Sigmoid colon (tissue), 7 donors: ENCODE measurements around the gene FMO3. TPM values are rescaled to one million over a fixed set of nuclear protein-coding genes. Genes with fewer than 3 reads are reported as not detected.

Experiments used
- DNase-seq: peaks from one replicate; pipeline ENCODE4 v3.0.0-alpha.2; 2019
- H3K27ac ChIP-seq, 4 donors: fragments of 200-600 bp; sonication (generic); one replicate each; pipeline ENCODE4 v1.5.1; 2016 to 2019; ENCODE audit warnings: mild to moderate bottlenecking in 1 of 4
- H3K27me3 ChIP-seq, 3 donors: fragments of 200-600 bp; sonication (generic); one replicate each; pipeline ENCODE4 v1.5.1; 2019; ENCODE audit warnings: mild to moderate bottlenecking in 1 of 3
- H3K36me3 ChIP-seq, 4 donors: fragments of 200-600 bp; sonication (generic); one replicate each; pipeline ENCODE4 v1.5.1; 2016 to 2019
- H3K4me1 ChIP-seq, 4 donors: fragments of 200-600 bp; sonication (generic); one replicate each; pipeline ENCODE4 v1.5.1; 2017 to 2019
- H3K4me3 ChIP-seq, 4 donors: fragments of 200-600 bp; sonication (generic); one replicate each; pipeline ENCODE4 v1.5.1; 2017 to 2019; ENCODE audit warnings: mild to moderate bottlenecking in 2 of 4, moderate library complexity in 1 of 4
- H3K9me3 ChIP-seq, 4 donors: fragments of 200-600 bp in 3 of 4; sonication (generic) in 3 of 4; one replicate each; pipeline versions ENCODE4 v1.5.1 to v1.6.1; 2013 to 2019
- CTCF ChIP-seq, 4 experiments: fragments of 450-650 bp in 3 of 4; fragments of 200-600 bp in 1 of 4; IDR thresholded peaks; one replicate each; pipeline ENCODE4 v1.5.1; 2016 to 2019; ENCODE audit warnings: antibody characterized with exemption in 4 of 4, mild to moderate bottlenecking in 3 of 4, moderate library complexity in 2 of 4
- EP300 ChIP-seq, 4 donors: sonication (generic); formaldehyde crosslinking; IDR thresholded peaks; one replicate each; pipeline ENCODE4 v1.6.1; 2017; ENCODE audit warnings: antibody characterized with exemption in 4 of 4
- POLR2A ChIP-seq, 2 donors: fragments of 450-650 bp; IDR thresholded peaks; one replicate each; pipeline ENCODE4 v1.6.1; 2016; ENCODE audit warnings: antibody characterized with exemption in 2 of 2, mild to moderate bottlenecking in 2 of 2, moderate library complexity in 2 of 2
- POLR2AphosphoS5 ChIP-seq, 4 donors: sonication (generic); formaldehyde crosslinking; IDR thresholded peaks; one replicate each; pipeline ENCODE4 v1.6.1; 2017; ENCODE audit warnings: antibody characterized with exemption in 4 of 4
- WGBS, 2 donors: extraction: QIAGEN DNeasy Blood & Tissue Kit; methylation state at CpG; one replicate each; pipeline ENCODE4 v1.1.7; 2013; 5-methylcytosine and 5-hydroxymethylcytosine counted together
- intact Hi-C: fragments of 100-400 bp; cut with DNase I; formaldehyde crosslinking; loops from one replicate; pipeline ENCODE4 v1.15.1; 2023
- polyA plus RNA-seq, 3 donors: library from polyadenylated mRNA; stranded (reverse); fragments of 200-250 nt; gene quantifications; one replicate each; pipeline ENCODE4 v1.2.3, GENCODE V29; 2013
- total RNA-seq, 4 donors: library from RNA; depleted of rRNA; stranded (reverse); fragments of >200 nt; gene quantifications; one replicate each; pipeline ENCODE4 v1.1.0, GENCODE V29; 2016
- donor health status: healthy with polysubstance abuse.
- donor health status: Bipolar disorder and iron deficiency.
- donor health status: healthy.

FMO3 gene
- total and polyA plus RNA-seq, 7 donors = 0.82 to 2.3 (median 1.8) TPM; not detected in 2

GRCh38 chr1:171116676-171117075, 26.0 kb downstream of the FMO3 start:
- Histone ChIP-seq H3K27me3 (no peaks in the 10 kb centered on the region), H3K4me3 (no peak overlapping the region), H3K27ac (no peak overlapping the region), H3K4me1 (no peaks in the 10 kb centered on the region), H3K9me3 (no peaks in the 10 kb centered on the region), H3K36me3 (no peaks in the 10 kb centered on the region)
- 91 to 94% methylated on average over 1 of the region's 1 CpG for WGBS, 2 donors
- TF ChIP-seq CTCF (IDR thresholded peaks at IDR 0.05) (no peak), POLR2A (IDR thresholded peaks at IDR 0.05) (no peak), EP300 (IDR thresholded peaks at IDR 0.05) (no peak), POLR2AphosphoS5 (IDR thresholded peaks at IDR 0.05) (no peak)
- DNase-seq = no peak
- intact Hi-C loops = no loop called here

GRCh38 chr1:171117085-171117484, 26.4 kb downstream of the FMO3 start:
- no peak overlapping the region for H3K4me3 ChIP-seq
- no peaks in the 10 kb centered on the region for H3K9me3 ChIP-seq
- intact Hi-C loops = no loop called here
- H3K36me3 ChIP-seq = no peaks in the 10 kb centered on the region
- H3K27me3 ChIP-seq = no peaks in the 10 kb centered on the region
- DNase-seq = no peak
- H3K4me1 ChIP-seq = no peaks in the 10 kb centered on the region
- H3K27ac ChIP-seq = no peak overlapping the region
- 89 to 92% methylated on average over 6 of the region's 6 CpGs for WGBS, 2 donors
- TF ChIP-seq POLR2A (IDR thresholded peaks at IDR 0.05) = no peak

- H3K4me1 ChIP-seq = no peaks in the 10 kb centered on the region
- no peak overlapping the region for H3K4me3 ChIP-seq
- H3K27me3 ChIP-seq = no peaks in the 10 kb centered on the region
- intact Hi-C loops = no loop called here
- 79 to 83% methylated on average over 2 of the region's 2 CpGs for WGBS, 2 donors
- no peak overlapping the region for H3K27ac ChIP-seq
- no peak for DNase-seq
- H3K9me3 ChIP-seq = no peaks in the 10 kb centered on the region
- TF ChIP-seq POLR2A (IDR thresholded peaks at IDR 0.05) (no peak), EP300 (IDR thresholded peaks at IDR 0.05) (no peak), POLR2AphosphoS5 (IDR thresholded peaks at IDR 0.05) (no peak), CTCF (IDR thresholded peaks at IDR 0.05) (no peak)
- no peaks in the 10 kb centered on the region for H3K36me3 ChIP-seq
These were observed 28.9 kb downstream of the FMO3 start for GRCh38 chr1:171119648-171120047.

GRCh38 chr1:171122299-171122698, 31.6 kb downstream of the FMO3 start:
- Histone ChIP-seq H3K4me1 (peaks cover 0 to 12% (median 0%) of the 10 kb centered on the region in 4 donors), H3K9me3 (no peaks in the 10 kb centered on the region), H3K27me3 (no peaks in the 10 kb centered on the region), H3K36me3 (no peaks in the 10 kb centered on the region), H3K27ac (no peak overlapping the region), H3K4me3 (no peak overlapping the region)
- TF ChIP-seq EP300 (IDR thresholded peaks at IDR 0.05) = no peak
- no peak for TF ChIP-seq POLR2AphosphoS5 (IDR thresholded peaks at IDR 0.05)
- no peak for TF ChIP-seq POLR2A (IDR thresholded peaks at IDR 0.05)
- TF ChIP-seq CTCF (IDR thresholded peaks at IDR 0.05) = no peak
- intact Hi-C loops = no loop called here
- no peak for DNase-seq

GRCh38 chr1:171122893-171123292, 32.2 kb downstream of the FMO3 start:
- Histone ChIP-seq H3K36me3 (no peaks in the 10 kb centered on the region), H3K9me3 (no peaks in the 10 kb centered on the region), H3K27me3 (no peaks in the 10 kb centered on the region), H3K27ac (no peak overlapping the region), H3K4me3 (no peak overlapping the region), H3K4me1 (peaks cover 0 to 18% (median under 1%) of the 10 kb centered on the region in 4 donors)
- DNase-seq = no peak
- intact Hi-C loops = no loop called here
- TF ChIP-seq POLR2A (IDR thresholded peaks at IDR 0.05) = no peak
- TF ChIP-seq EP300 (IDR thresholded peaks at IDR 0.05) = no peak
- TF ChIP-seq POLR2AphosphoS5 (IDR thresholded peaks at IDR 0.05) = no peak
- no peak for TF ChIP-seq CTCF (IDR thresholded peaks at IDR 0.05)
